PC-3 (cell line): ENCODE results near the gene DGKD.

Experiments
- CTCF ChIP-seq: fragments of 300-600 bp; sonication (generic); conservative IDR thresholded peaks from 2 replicates; pipeline ENCODE4 v1.5.1; 2017; ENCODE audit warnings: antibody characterized with exemption, low read depth, mild to moderate bottlenecking, low read length
- EZH2 ChIP-seq: fragments of 300-600 bp; sonication (generic); IDR thresholded peaks from one replicate; pipeline ENCODE4 v1.6.1; 2017; ENCODE audit warnings: antibody characterized with exemption, mild to moderate bottlenecking, low read length; ENCODE audit not compliant: unreplicated experiment
- EZH2phosphoT487 ChIP-seq: fragments of 300-600 bp; sonication (generic); IDR thresholded peaks from 2 replicates; pipeline ENCODE4 v1.6.1; 2018; ENCODE audit warnings: mild to moderate bottlenecking, antibody characterized with exemption, low read length, borderline replicate concordance

DNA sequence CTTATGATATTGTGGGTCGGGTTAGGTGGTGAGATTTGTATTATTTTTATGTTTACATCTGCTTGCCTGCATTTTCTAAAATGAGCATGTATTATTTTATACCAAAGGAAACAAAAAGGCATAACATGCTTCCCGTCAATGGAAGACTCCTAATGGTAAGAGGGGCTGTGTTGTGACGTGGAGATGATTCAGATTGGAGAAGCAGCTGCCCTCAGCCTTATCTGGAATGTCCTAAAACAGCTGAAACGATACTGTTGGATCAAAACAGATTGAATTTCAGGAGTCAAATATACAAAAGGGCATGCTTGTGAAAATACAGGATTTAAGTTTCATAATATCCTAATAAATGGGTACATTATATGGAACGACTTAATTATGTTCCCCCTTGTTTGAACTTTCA, 19.0 kb downstream of the DGKD start:
- no peak for TF ChIP-seq CTCF
- TF ChIP-seq EZH2 = no peak
- no peak for TF ChIP-seq EZH2phosphoT487
